ENCODE data around the gene ONECUT1. TPM values are rescaled to one million over a fixed set of nuclear protein-coding genes. Genes with fewer than 3 reads are reported as not detected.
"Not testable (repeated sequence)": the region's sequence is repeated elsewhere in the genome, so short reads cannot be mapped to it uniquely, and the experiment has no call there.

Gene ONECUT1
- total and polyA plus RNA-seq, 2 of the 8 experiments (the other 6 are each of a cell fraction or from before 2014, with no cell fraction given): 0.65 to 6.4 TPM

DNA sequence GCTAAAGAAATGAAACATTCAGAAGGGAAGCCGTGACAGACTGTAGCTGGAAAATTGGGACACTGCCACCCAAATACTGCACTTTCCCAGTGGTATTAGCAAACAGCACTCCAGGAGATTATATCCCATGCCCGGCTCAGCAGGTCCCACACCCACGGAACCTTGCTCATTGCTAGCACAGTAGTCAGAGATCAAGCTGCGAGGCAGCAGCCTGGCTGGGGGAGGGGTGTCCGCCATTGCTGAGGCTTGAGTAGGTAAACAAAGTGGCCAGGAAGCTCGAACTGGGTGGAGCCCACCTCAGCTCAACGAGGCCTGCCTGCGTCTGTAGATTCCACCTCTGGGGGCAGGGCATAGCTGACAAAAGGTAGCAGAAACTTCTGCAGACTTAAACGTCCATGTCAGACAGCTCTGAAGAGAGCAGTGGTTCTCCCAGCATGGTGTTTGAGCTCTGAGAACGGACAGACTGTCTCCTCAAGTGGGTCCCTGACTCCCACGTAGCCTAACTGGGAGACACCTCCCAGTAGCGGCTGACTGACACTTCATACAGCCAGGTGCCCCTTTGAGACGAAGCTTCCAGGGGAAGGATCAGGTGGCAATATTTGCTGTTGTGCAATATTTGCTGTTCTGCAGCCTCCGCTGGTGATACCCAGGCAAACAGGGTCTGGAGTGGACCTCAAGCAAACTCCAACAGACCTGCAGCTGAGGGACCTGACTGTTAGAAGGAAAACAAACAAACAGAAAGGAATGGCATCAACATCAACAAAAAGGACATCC is 34.2 kb upstream of the ONECUT1 start:
- not testable (repeated sequence) for H3K18ac ChIP-seq (ENCODE audit: extremely low read depth, low read length); H3K4ac ChIP-seq (replicated peaks; ENCODE audit: insufficient read length, low read depth, low read length); H3K23ac ChIP-seq (ENCODE audit: insufficient read length); H3K79me2 ChIP-seq (ENCODE audit: control insufficient read depth in 1 of 2, insufficient read depth in 2 of 2, low read length in 2 of 2); H3K4me1 ChIP-seq (replicated peaks in 1 of 4; ENCODE audit: control insufficient read depth in 3 of 4, insufficient read depth in 4 of 4, low read length in 3 of 4); H4K8ac ChIP-seq (ENCODE audit: extremely low read depth, insufficient read depth, low read length); H3K14ac ChIP-seq (ENCODE audit: insufficient read length); H4K91ac ChIP-seq (replicated peaks; ENCODE audit: insufficient read length, low read length); H3K36me3 ChIP-seq (ENCODE audit: control insufficient read depth in 2 of 4, insufficient read depth in 4 of 4, low read length in 3 of 4); H3K4me3 ChIP-seq (ENCODE audit: extremely low read depth in 1 of 4, insufficient read depth in 2 of 4, low read depth in 3 of 4, low read length in 4 of 4); H2BK20ac ChIP-seq (ENCODE audit: low read length); H2BK15ac ChIP-seq (ENCODE audit: low read length); H3K23me2 ChIP-seq (ENCODE audit: low read depth, low read length); H2BK120ac ChIP-seq (replicated peaks; ENCODE audit: low read depth, low read length); FAIRE-seq; H3K27ac ChIP-seq (ENCODE audit: low read depth, low read length); H3K4me2 ChIP-seq (ENCODE audit: insufficient read depth in 1 of 2, low read depth in 2 of 2, low read length in 2 of 2); H4K5ac ChIP-seq (ENCODE audit: insufficient read length, low read depth, low read length); H3K56ac ChIP-seq (replicated peaks; ENCODE audit: insufficient read length, low read depth, low read length); H2AFZ ChIP-seq (ENCODE audit: low read length); H2AK5ac ChIP-seq (ENCODE audit: low read depth, low read length); H3K27me3 ChIP-seq (replicated peaks in 1 of 4; ENCODE audit: control insufficient read depth in 3 of 4, extremely low read depth in 1 of 4, insufficient read depth in 3 of 4, low read length in 3 of 4); H2BK5ac ChIP-seq (ENCODE audit: low read depth, low read length); H3K9ac ChIP-seq (replicated peaks in 1 of 4; ENCODE audit: extremely low read depth in 1 of 4, low read depth in 3 of 4, low read length in 3 of 4); H3K79me1 ChIP-seq (ENCODE audit: low read depth, low read length); DNase-seq (ENCODE audit: low read depth in 1 of 2, low spot score in 2 of 2); H4K20me1 ChIP-seq (replicated peaks in 1 of 2; ENCODE audit: control insufficient read depth in 1 of 2, insufficient read depth in 2 of 2, low read length in 2 of 2); H2BK12ac ChIP-seq (ENCODE audit: low read depth, low read length)
- peaks cover 12 to 13% of the 10 kb centered on the region in 2 experiments for H3K9me3 ChIP-seq (ENCODE audit: insufficient read depth in 2 of 2, low read depth in 1 of 2, low read length in 1 of 2)
- ChIA-PET POLR2A (ENCODE audit: partially characterized antibody) (interaction anchor here (1.0 to 2.4 kb wide), 2 partner anchors 18 to 20 kb away, joined by 4 to 8 read pairs; no protein-coding TSS in a partner anchor), CTCF (ENCODE audit: partially characterized antibody) (interaction anchor here (1.9 kb wide), 1 partner anchor 25 kb away, joined by 4 read pairs; no protein-coding TSS in a partner anchor)
- WGBS, 2 experiments (ENCODE audit: extremely low coverage in 1 of 2, insufficient coverage in 1 of 2, insufficient read length in 1 of 2, insufficient replicate concordance in 2 of 2, low coverage in 1 of 2, low lambda C conversion rate in 2 of 2, missing lambda C conversion rate in 1 of 2): 90% methylated on average over 14 of the region's 14 CpGs; no CpG with 5 or more reads in 1 of the 2 experiments
